Adrenal gland (tissue), 5 donors: ENCODE results near the gene TRAF3.

Experiments
- CTCF ChIP-seq, 6 experiments: fragments of 450-650 bp in 4 of 6; fragments of 200-600 bp in 2 of 6; sonication (generic) in 1 of 6; IDR thresholded peaks; 1 replicate in 5 of 6; 2 replicates in 1 of 6; pipeline versions ENCODE4 v1.5.1 to v1.8.0; 2016 to 2021; ENCODE audit warnings: antibody characterized with exemption in 6 of 6, mild to moderate bottlenecking in 2 of 6, moderate library complexity in 1 of 6
- POLR2A ChIP-seq, 2 donors: fragments of 450-650 bp; IDR thresholded peaks; one replicate each; pipeline ENCODE4 v1.6.1; 2017; ENCODE audit warnings: antibody characterized with exemption in 2 of 2, mild to moderate bottlenecking in 2 of 2, moderate library complexity in 1 of 2
- donor health status: DM: no; HTN: no; CAD: no.

GRCh38 chr14:102848830-102849525, 71.7 kb downstream of the TRAF3 start:
- TF ChIP-seq CTCF (IDR thresholded peaks at IDR 0.05) (no peak), POLR2A (IDR thresholded peaks at IDR 0.05) (no peak)
